SK-N-SH (cell line): ENCODE measurements around the gene SGCB. TPM values are rescaled to one million over a fixed set of nuclear protein-coding genes. Genes with fewer than 3 reads are reported as not detected.

ENCODE experiments used
- CTCF ChIA-PET: fragments of 300-600, 350-600 bp; formaldehyde crosslinking; extraction: SDS; loops from one replicate; lab custom pipeline; 2021; lab: Yijun Ruan, JAX
- POLR2A ChIA-PET: fragments of 350-600 bp; sonication (Branson Sonifier 250); formaldehyde crosslinking; extraction: SDS; loops from one replicate; lab custom pipeline; 2020; ENCODE audit warnings: antibody characterized with exemption, inconsistent platforms; lab: Yijun Ruan, JAX
- DNase-seq: peaks from one replicate; pipeline ENCODE4 v3.0.0; 2012
- H2AFZ ChIP-seq: fragments of 200-600 bp; sonication (generic); 2 replicates; pipeline ENCODE4 v1.8.1; 2016; ENCODE audit warnings: antibody characterized with exemption, mild to moderate bottlenecking, low read depth
- H3F3A ChIP-seq: fragments of 200-600 bp; sonication (generic); replicated peaks from 2 replicates; pipeline ENCODE3; 2016; ENCODE audit warnings: antibody characterized with exemption, mild to moderate bottlenecking; ENCODE audit not compliant: insufficient read depth
- H3K27ac ChIP-seq, 2 experiments: fragments of 200-500 bp in 1 of 2; fragments of 200-600 bp in 1 of 2; sonication (Bioruptor generic) in 1 of 2; sonication (generic), shearing (Covaris generic) in 1 of 2; 2 replicates each; pipeline versions ENCODE4 v1.5.1 to v1.6.1; 2014 to 2016; ENCODE audit warnings: low read depth in 2 of 2, inconsistent platforms in 1 of 2, low read length in 1 of 2, mild to moderate bottlenecking in 1 of 2, mixed read lengths in 1 of 2
- H3K27me3 ChIP-seq: fragments of 200-600 bp; sonication (generic), shearing (Covaris generic); 2 replicates; pipeline ENCODE4 v1.6.1; 2016; ENCODE audit warnings: mixed run types; ENCODE audit not compliant: insufficient read depth
- H3K36me3 ChIP-seq, 2 experiments: fragments of 200-500 bp in 1 of 2; fragments of 200-600 bp in 1 of 2; sonication (Bioruptor generic) in 1 of 2; sonication (generic) in 1 of 2; replicated peaks in 1 of 2; 2 replicates each; pipeline versions ENCODE3 to v1.5.1; 2014 to 2016; ENCODE audit warnings: low read length in 1 of 2, mild to moderate bottlenecking in 1 of 2; ENCODE audit not compliant: insufficient read depth in 2 of 2, control insufficient read depth in 1 of 2
- H3K4me1 ChIP-seq, 2 experiments: fragments of 200-500 bp in 1 of 2; fragments of 200-600 bp in 1 of 2; sonication (Bioruptor generic) in 1 of 2; sonication (generic), shearing (Covaris generic) in 1 of 2; 2 replicates each; pipeline versions ENCODE4 v1.5.1 to v1.6.1; 2014 to 2016; ENCODE audit warnings: low read depth in 1 of 2, low read length in 1 of 2, mixed run types in 1 of 2; ENCODE audit not compliant: insufficient read depth in 2 of 2, control insufficient read depth in 1 of 2
- H3K4me2 ChIP-seq: fragments of 200-600 bp; sonication (generic), shearing (Covaris generic); 2 replicates; pipeline ENCODE4 v1.6.1; 2017; ENCODE audit warnings: mixed run types
- H3K4me3 ChIP-seq, 2 experiments: fragments of 200-500 bp in 1 of 2; fragments of 200-600 bp in 1 of 2; sonication (Bioruptor generic) in 1 of 2; sonication (generic), shearing (Covaris generic) in 1 of 2; 2 replicates each; pipeline versions ENCODE4 v1.5.1 to v1.8.1; 2014 to 2016; ENCODE audit warnings: low read depth in 2 of 2, inconsistent platforms in 1 of 2, low read length in 1 of 2, mild to moderate bottlenecking in 1 of 2, mixed read lengths in 1 of 2, moderate library complexity in 1 of 2
- H3K79me2 ChIP-seq: fragments of 200-600 bp; sonication (generic); 2 replicates; pipeline ENCODE4 v1.8.1; 2017; ENCODE audit warnings: mild to moderate bottlenecking; ENCODE audit not compliant: insufficient read depth
- H3K9ac ChIP-seq: fragments of 200-600 bp; sonication (generic); 2 replicates; pipeline ENCODE4 v1.6.1; 2017; ENCODE audit warnings: mixed run types
- H3K9me2 ChIP-seq: fragments of 200-600 bp; sonication (generic); 2 replicates; pipeline ENCODE4 v1.6.1; 2017; ENCODE audit warnings: mixed run types
- H3K9me3 ChIP-seq: fragments of 200-600 bp; sonication (generic); 2 replicates; pipeline ENCODE4 v1.6.1; 2017; ENCODE audit warnings: mixed run types, mild to moderate bottlenecking, moderate library complexity
- H4K20me1 ChIP-seq: fragments of 200-600 bp; sonication (generic); 2 replicates; pipeline ENCODE4 v1.6.1; 2017; ENCODE audit warnings: mild to moderate bottlenecking, mixed run types; ENCODE audit not compliant: insufficient read depth
- CHD2 ChIP-seq: fragments of 150-350 bp; IDR thresholded peaks from 2 replicates; pipeline ENCODE4 v1.6.1; 2018; ENCODE audit warnings: low read length; ENCODE audit not compliant: partially characterized antibody
- ELF1 ChIP-seq: IDR thresholded peaks from 2 replicates; pipeline ENCODE4 v1.4.0; 2012
- EZH2phosphoT487 ChIP-seq: fragments of 200-600 bp; sonication (generic); IDR thresholded peaks from 2 replicates; pipeline ENCODE4 v1.6.1; 2017; ENCODE audit warnings: low read depth, mixed run types, mild to moderate bottlenecking, antibody characterized with exemption, moderate library complexity, borderline replicate concordance
- FOSL2 ChIP-seq: IDR thresholded peaks from 2 replicates; pipeline ENCODE4 v1.4.0; 2012; ENCODE audit warnings: low read depth, mild to moderate bottlenecking, moderate library complexity, borderline replicate concordance
- GATA2 ChIP-seq: sonication (generic); formaldehyde crosslinking; IDR thresholded peaks from 2 replicates; pipeline ENCODE4 v1.5.0; 2020; ENCODE audit warnings: mild to moderate bottlenecking, missing genetic modification reagents
- IRF3 ChIP-seq: fragments of 150-350 bp; IDR thresholded peaks from 2 replicates; pipeline ENCODE4 v1.6.1; 2016; ENCODE audit warnings: mild to moderate bottlenecking, low read depth, low read length
- JUND ChIP-seq: IDR thresholded peaks from 2 replicates; pipeline ENCODE4 v1.4.0; 2012
- MAX ChIP-seq: IDR thresholded peaks from 2 replicates; pipeline ENCODE4 v1.4.0; 2012; ENCODE audit warnings: low read depth
- MXI1 ChIP-seq: IDR thresholded peaks from 2 replicates; pipeline ENCODE4 v1.6.1; 2012; ENCODE audit warnings: mild to moderate bottlenecking, low read depth, low read length, improper control_type of control experiment
- NFIC ChIP-seq: IDR thresholded peaks from 2 replicates; pipeline ENCODE4 v1.4.0; 2012; ENCODE audit warnings: borderline replicate concordance
- NRF1 ChIP-seq: IDR thresholded peaks from 2 replicates; pipeline ENCODE4 v1.6.1; 2012; ENCODE audit warnings: low read depth, mild to moderate bottlenecking, low read length
- POLR2AphosphoS5 ChIP-seq: IDR thresholded peaks from 2 replicates; pipeline ENCODE4 v1.6.1; 2012; ENCODE audit warnings: low read depth, low read length
- RAD21 ChIP-seq: IDR thresholded peaks from 2 replicates; pipeline ENCODE4 v1.6.1; 2012; ENCODE audit warnings: mild to moderate bottlenecking, low read length
- RCOR1 ChIP-seq: fragments of 150-350 bp; IDR thresholded peaks from 2 replicates; pipeline ENCODE4 v1.6.1; 2017; ENCODE audit warnings: antibody characterized with exemption, low read length
- REST ChIP-seq: IDR thresholded peaks from 2 replicates; pipeline ENCODE4 v1.6.1; 2012; ENCODE audit warnings: mild to moderate bottlenecking, low read depth, low read length, moderate library complexity
- RFX5 ChIP-seq: IDR thresholded peaks from 2 replicates; pipeline ENCODE4 v1.6.1; 2012; ENCODE audit warnings: mild to moderate bottlenecking, improper control_type of control experiment, low read length
- RXRA ChIP-seq: IDR thresholded peaks from 2 replicates; pipeline ENCODE4 v1.4.0; 2012; ENCODE audit warnings: low read depth, mild to moderate bottlenecking, borderline replicate concordance
- SIN3A ChIP-seq: IDR thresholded peaks from 2 replicates; pipeline ENCODE4 v1.6.1; 2012; ENCODE audit warnings: low read depth, mild to moderate bottlenecking, low read length, moderate library complexity, borderline replicate concordance
- TCF12 ChIP-seq: IDR thresholded peaks from 2 replicates; pipeline ENCODE4 v1.4.0; 2012
- TEAD4 ChIP-seq: IDR thresholded peaks from 2 replicates; pipeline ENCODE4 v1.4.0; 2012; ENCODE audit warnings: mild to moderate bottlenecking, borderline replicate concordance; ENCODE audit not compliant: insufficient read depth
- YY1 ChIP-seq: IDR thresholded peaks from 2 replicates; pipeline ENCODE4 v1.4.0; 2012; ENCODE audit warnings: low read depth, mild to moderate bottlenecking
- ZBTB33 ChIP-seq: IDR thresholded peaks from 2 replicates; pipeline ENCODE4 v1.4.0; 2012; ENCODE audit warnings: low read depth, borderline replicate concordance
- WGBS: methylation state at CpG from one replicate; pipeline ENCODE4 v1.1.6; 2017; ENCODE audit warnings: low lambda C conversion rate; 5-methylcytosine and 5-hydroxymethylcytosine counted together
- polyA plus RNA-seq, 3 experiments: library from polyadenylated mRNA; depleted of rRNA; stranded (reverse); fragments of >200 nt; gene quantifications; 2 replicates each; pipeline ENCODE4 v1.2.3, GENCODE V29; 2012

SGCB gene
- polyA plus RNA-seq, 1 of the 3 experiments (the other 2 are of a cell fraction): 25.1 TPM

- TF ChIP-seq REST (no peak), CHD2 (no peak), POLR2AphosphoS5 (no peak), NRF1 (no peak), RCOR1 (no peak), EZH2phosphoT487 (no peak)
Measured at GRCh38 chr4:51997647-51998046, 40.5 kb downstream of the SGCB start (continued).

GRCh38 chr4:51995647-51996220 lies 42.4 kb downstream of the SGCB start:
- Histone ChIP-seq H3K79me2 (no peaks in the 10 kb centered on the region), H3F3A (no peaks in the 10 kb centered on the region), H3K27me3 (no peaks in the 10 kb centered on the region), H3K4me2 (no peak overlapping the region), H3K27ac (no peak overlapping the region), H3K36me3 (no peaks in the 10 kb centered on the region), H3K9ac (no peak overlapping the region), H3K4me3 (no peak overlapping the region), H3K9me3 (no peaks in the 10 kb centered on the region), H3K9me2 (no peaks in the 10 kb centered on the region), H3K4me1 (no peaks in the 10 kb centered on the region), H4K20me1 (no peaks in the 10 kb centered on the region), H2AFZ (no peak overlapping the region)
- 59% methylated on average over 16 of the region's 20 CpGs for WGBS
- POLR2A ChIA-PET: no interaction called here
- no peak for DNase-seq
- CTCF ChIA-PET: interaction anchor here (1.4 kb wide), 1 partner anchor 30 kb away, joined by 3 read pairs; no protein-coding TSS in a partner anchor
- TF ChIP-seq SIN3A (no peak), TCF12 (no peak), ELF1 (no peak), IRF3 (no peak), TEAD4 (no peak), REST (no peak), MXI1 (no peak), RCOR1 (no peak), EZH2phosphoT487 (no peak), GATA2 (CRISPR knock-in tag) (no peak), RFX5 (no peak), RXRA (no peak), RAD21 (no peak), ZBTB33 (no peak), YY1 (no peak), FOSL2 (no peak), MAX (no peak), NFIC (no peak), JUND (no peak)
